Breast epithelium (tissue), 4 donors: ENCODE results near the gene GRHL3. TPM values are rescaled to one million over a fixed set of nuclear protein-coding genes. Genes with fewer than 3 reads are reported as not detected.

Experiments
- DNase-seq, 2 donors: peaks; one replicate each; pipeline ENCODE4 v3.0.0-alpha.2; 2019; ENCODE audit warnings: low spot score in 2 of 2
- H3K27ac ChIP-seq, 2 donors: fragments of 200-600 bp; sonication (generic) in 1 of 2; one replicate each; pipeline ENCODE4 v1.5.1; 2016 to 2019; ENCODE audit warnings: mild to moderate bottlenecking in 1 of 2
- H3K27me3 ChIP-seq, 2 donors: fragments of 200-600 bp; sonication (generic) in 1 of 2; one replicate each; pipeline versions ENCODE4 v1.5.1 to v1.6.0; 2017 to 2019; ENCODE audit warnings: control low read depth in 1 of 2, mild to moderate bottlenecking in 1 of 2
- H3K36me3 ChIP-seq: fragments of 200-600 bp; one replicate; pipeline ENCODE4 v1.5.1; 2019
- H3K4me1 ChIP-seq, 2 donors: fragments of 200-600 bp; sonication (generic); one replicate each; pipeline ENCODE4 v1.5.1; 2016 to 2019; ENCODE audit warnings: control low read depth in 1 of 2
- H3K4me3 ChIP-seq, 3 donors: fragments of 200-600 bp; sonication (generic); 1 replicate in 2 of 3; 2 replicates in 1 of 3; pipeline ENCODE4 v1.5.1; 2016 to 2019; ENCODE audit warnings: mild to moderate bottlenecking in 3 of 3, moderate library complexity in 2 of 3
- H3K9me3 ChIP-seq, 2 donors: fragments of 200-600 bp; sonication (generic) in 1 of 2; one replicate each; pipeline ENCODE4 v1.5.1; 2016 to 2019; ENCODE audit warnings: control low read depth in 1 of 2
- POLR2A ChIP-seq: fragments of 450-650 bp; IDR thresholded peaks from one replicate; pipeline ENCODE4 v1.6.1; 2016; ENCODE audit warnings: antibody characterized with exemption, mild to moderate bottlenecking, moderate library complexity
- POLR2AphosphoS5 ChIP-seq, 3 donors: sonication (generic); formaldehyde crosslinking; IDR thresholded peaks; one replicate each; pipeline ENCODE4 v1.6.1; 2017; ENCODE audit warnings: antibody characterized with exemption in 3 of 3
- intact Hi-C: fragments of 100-400 bp; cut with DNase I; formaldehyde crosslinking; loops from one replicate; pipeline ENCODE4 v1.15.1; 2023; ENCODE audit warnings: low total_unique reads
- total RNA-seq, 3 donors: library from RNA; depleted of rRNA; stranded (reverse); fragments of >200 nt; gene quantifications; one replicate each; pipeline ENCODE4 v1.1.0, GENCODE V29; 2016
- TF ChIP-seq, protein P1 (sequence below), 3 donors: fragments of 450-650 bp; IDR thresholded peaks; one replicate each; pipeline ENCODE4 v1.5.1; 2016 to 2017; ENCODE audit warnings: antibody characterized with exemption in 3 of 3, mild to moderate bottlenecking in 3 of 3, moderate library complexity in 3 of 3

GRHL3 gene
- total RNA-seq, 3 donors from 2014 or later: 0.98 to 4.0 TPM; not detected in 1

DNA sequence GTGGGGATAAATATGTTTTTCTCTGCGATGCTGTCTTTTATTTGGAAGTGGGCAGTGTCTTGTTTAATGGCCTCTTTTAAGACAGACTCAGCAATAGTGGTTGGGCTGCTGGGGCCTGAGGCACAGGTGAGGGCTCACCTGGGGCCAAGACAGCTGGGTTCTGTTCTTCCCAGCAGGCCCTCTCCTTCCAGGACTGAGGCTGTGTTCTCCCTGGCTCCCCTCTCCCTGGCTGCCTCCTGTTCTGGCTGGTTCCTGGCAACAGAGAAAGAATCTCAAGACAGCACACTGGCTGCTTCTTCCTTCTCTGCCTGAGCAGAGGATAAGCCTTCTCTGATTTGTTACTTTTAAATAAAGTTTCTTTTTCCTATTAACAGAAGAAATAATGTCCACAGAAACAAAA, 7.4 kb upstream of the GRHL3 start:
- no peak for DNase-seq
- Histone ChIP-seq H3K36me3 (no peaks in the 10 kb centered on the region), H3K9me3 (no peaks in the 10 kb centered on the region), H3K27ac (no peak overlapping the region), H3K4me3 (no peak overlapping the region), H3K27me3 (no peaks in the 10 kb centered on the region), H3K4me1 (no peaks in the 10 kb centered on the region)
- TF ChIP-seq, protein P1, sequence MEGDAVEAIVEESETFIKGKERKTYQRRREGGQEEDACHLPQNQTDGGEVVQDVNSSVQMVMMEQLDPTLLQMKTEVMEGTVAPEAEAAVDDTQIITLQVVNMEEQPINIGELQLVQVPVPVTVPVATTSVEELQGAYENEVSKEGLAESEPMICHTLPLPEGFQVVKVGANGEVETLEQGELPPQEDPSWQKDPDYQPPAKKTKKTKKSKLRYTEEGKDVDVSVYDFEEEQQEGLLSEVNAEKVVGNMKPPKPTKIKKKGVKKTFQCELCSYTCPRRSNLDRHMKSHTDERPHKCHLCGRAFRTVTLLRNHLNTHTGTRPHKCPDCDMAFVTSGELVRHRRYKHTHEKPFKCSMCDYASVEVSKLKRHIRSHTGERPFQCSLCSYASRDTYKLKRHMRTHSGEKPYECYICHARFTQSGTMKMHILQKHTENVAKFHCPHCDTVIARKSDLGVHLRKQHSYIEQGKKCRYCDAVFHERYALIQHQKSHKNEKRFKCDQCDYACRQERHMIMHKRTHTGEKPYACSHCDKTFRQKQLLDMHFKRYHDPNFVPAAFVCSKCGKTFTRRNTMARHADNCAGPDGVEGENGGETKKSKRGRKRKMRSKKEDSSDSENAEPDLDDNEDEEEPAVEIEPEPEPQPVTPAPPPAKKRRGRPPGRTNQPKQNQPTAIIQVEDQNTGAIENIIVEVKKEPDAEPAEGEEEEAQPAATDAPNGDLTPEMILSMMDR (IDR thresholded peaks at IDR 0.05): no peak
- TF ChIP-seq POLR2AphosphoS5 (IDR thresholded peaks at IDR 0.05) (no peak), POLR2A (no peak)
- intact Hi-C loops: no loop called here

DNA sequence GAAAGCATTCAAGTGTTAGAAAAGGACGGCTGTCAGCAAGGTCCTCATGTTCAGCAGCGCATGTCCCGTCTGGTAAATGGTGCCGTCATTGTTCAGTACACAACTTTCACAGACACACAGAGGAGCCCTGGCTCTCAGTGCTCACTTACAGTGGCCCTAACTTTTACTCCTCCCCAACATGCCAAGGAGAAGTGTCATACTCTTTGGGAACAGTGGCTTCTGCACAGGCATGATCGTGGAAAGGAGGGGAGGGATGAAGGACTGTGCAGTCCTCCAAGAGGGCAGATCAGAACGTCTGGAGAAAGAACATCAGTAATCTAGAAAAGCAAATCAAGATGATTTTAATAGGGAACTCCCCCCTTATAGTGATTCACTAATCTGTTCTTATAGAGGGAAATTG, 3.8 kb upstream of the GRHL3 start:
- H3K27me3 ChIP-seq: no peaks in the 10 kb centered on the region
- H3K9me3 ChIP-seq: no peaks in the 10 kb centered on the region

DNA sequence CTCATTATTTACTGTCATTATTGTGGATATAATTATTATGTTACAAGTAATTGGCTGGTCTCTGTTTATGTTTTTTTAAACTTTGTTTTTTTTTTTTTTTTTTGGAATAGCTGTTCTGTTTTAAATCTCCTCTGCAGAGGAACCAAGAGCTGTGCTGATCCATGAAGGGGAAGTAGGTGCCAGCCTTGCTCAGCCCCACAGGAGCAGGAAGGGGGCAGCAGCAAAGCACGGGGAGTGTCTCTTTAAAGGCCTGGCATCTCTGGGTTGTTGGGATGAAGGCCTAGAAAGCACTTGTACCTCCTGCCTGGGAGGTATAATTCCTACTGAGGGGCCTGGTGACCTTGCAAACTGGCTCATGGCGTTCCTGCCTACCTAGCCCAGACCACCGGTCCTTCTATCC, 2.5 kb upstream of the GRHL3 start:
- no peaks in the 10 kb centered on the region for H3K36me3 ChIP-seq
- H3K4me1 ChIP-seq: peaks cover 6 to 23% of the 10 kb centered on the region in 2 donors
- peak overlapping the region; percentile 45 to 64 for H3K27ac ChIP-seq
- no peaks in the 10 kb centered on the region for H3K9me3 ChIP-seq
- no peaks in the 10 kb centered on the region for H3K27me3 ChIP-seq
- no peak for DNase-seq
- TF ChIP-seq POLR2AphosphoS5 (IDR thresholded peaks at IDR 0.05) (no peak), POLR2A (no peak)
- TF ChIP-seq, protein P1 (IDR thresholded peaks at IDR 0.05): no peak
- no peak overlapping the region for H3K4me3 ChIP-seq
- intact Hi-C loops: no loop called here

More for the DNA sequence above, 3.8 kb upstream of the GRHL3 start:
- TF ChIP-seq POLR2AphosphoS5 (IDR thresholded peaks at IDR 0.05) (no peak), POLR2A (no peak)
- TF ChIP-seq, protein P1 (IDR thresholded peaks at IDR 0.05): no peak
- no peak overlapping the region for H3K27ac ChIP-seq
- no peaks in the 10 kb centered on the region for H3K36me3 ChIP-seq
- peaks cover 5 to 18% of the 10 kb centered on the region in 2 donors for H3K4me1 ChIP-seq
- DNase-seq: no peak
- intact Hi-C loops: no loop called here
- H3K4me3 ChIP-seq: no peak overlapping the region

DNA sequence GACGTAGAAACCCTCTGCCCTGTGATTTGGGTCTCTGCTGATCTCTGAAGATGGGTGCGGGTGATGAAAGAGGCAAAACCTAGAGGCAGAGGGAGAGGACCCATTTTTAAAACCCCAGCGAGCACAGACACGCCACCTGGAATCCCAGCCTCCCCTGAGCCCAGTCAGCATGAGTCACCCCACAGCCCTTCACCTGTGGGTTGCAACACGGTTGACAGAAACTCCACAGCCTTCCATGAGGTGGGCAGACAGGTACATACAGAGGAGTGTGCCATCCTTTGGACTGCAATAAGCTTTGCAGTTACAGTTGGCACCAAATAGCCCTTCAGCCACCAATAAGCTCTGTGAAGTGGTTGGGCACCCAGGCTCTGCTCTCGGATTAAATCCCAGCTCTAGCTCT, 2.1 kb upstream of the GRHL3 start:
- no peak for TF ChIP-seq POLR2A
- TF ChIP-seq, protein P1 (IDR thresholded peaks at IDR 0.05): no peak
- TF ChIP-seq POLR2AphosphoS5 (IDR thresholded peaks at IDR 0.05): no peak
- DNase-seq: peak in 1 of 2 donors; percentile 73
- H3K27me3 ChIP-seq: no peaks in the 10 kb centered on the region

DNA sequence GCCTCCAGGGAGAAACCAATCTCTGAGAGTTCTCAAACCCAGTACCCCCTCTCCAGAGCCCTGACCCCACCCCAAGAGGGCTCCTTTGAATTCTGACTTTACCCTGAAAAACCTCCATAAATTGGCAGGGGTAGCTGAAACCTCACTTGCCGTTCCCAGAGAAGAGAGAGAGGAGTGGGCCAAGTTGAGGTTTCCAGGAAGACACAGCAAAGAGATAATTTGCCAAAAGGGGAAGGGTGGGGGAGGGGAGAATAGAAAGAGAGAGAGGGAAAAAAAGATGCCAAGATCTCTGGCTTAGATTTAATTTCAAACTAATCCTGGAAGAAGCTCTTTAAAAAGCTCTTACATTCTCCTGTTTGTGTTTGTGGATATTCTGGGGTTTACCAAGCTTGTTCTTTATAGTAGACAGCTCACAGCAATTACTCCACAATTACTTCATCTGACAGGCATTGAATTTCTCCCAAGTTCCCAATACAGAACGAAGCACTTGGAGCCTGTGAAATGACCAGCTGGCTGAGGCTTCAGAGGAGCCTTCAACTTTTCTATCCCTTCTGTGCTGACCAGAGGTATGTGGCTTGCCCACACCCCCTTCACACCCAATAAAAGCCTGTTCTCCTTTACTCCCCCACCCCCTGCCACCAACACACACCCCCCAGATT, 1.1 kb upstream of the GRHL3 start:
- H3K4me3 ChIP-seq: no peak overlapping the region
- H3K27ac ChIP-seq: peak overlapping the region in 1 of 2 donors; percentile 68
- intact Hi-C loops: no loop called here
- peaks cover 10 to 23% of the 10 kb centered on the region in 2 donors for H3K4me1 ChIP-seq
- no peaks in the 10 kb centered on the region for H3K27me3 ChIP-seq
- DNase-seq: no peak
- no peaks in the 10 kb centered on the region for H3K9me3 ChIP-seq
- no peaks in the 10 kb centered on the region for H3K36me3 ChIP-seq
- TF ChIP-seq, protein P1 (IDR thresholded peaks at IDR 0.05): no peak
- TF ChIP-seq POLR2A (no peak), POLR2AphosphoS5 (IDR thresholded peaks at IDR 0.05) (no peak)

More for the DNA sequence above, 2.1 kb upstream of the GRHL3 start:
- peak overlapping the region; percentile 45 to 64 for H3K27ac ChIP-seq
- H3K4me3 ChIP-seq: no peak overlapping the region
- intact Hi-C loops: no loop called here
- H3K36me3 ChIP-seq: no peaks in the 10 kb centered on the region
- H3K9me3 ChIP-seq: no peaks in the 10 kb centered on the region
- peaks cover 10 to 23% of the 10 kb centered on the region in 2 donors for H3K4me1 ChIP-seq
